ENCODE measurements around the gene PPFIA2.

DNA sequence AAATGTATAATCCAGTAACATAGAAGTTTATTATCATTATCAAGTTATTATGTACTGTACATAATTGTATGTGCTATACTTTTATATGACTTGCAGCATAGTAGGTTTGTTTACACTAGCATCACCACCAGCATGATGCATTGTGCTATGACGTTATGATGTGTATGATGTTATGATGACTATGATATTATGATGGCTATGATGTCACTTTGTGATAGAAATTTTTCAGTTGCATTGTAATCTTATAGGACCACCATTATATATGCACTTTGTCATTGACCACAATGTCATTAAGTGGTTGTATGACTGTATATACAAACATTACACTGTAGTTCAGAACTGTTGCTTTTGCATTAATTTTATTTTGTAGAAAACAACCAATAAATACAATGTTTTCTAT is 173.4 kb downstream of the PPFIA2 start:
- no peak for TF ChIP-seq CTCF (IDR thresholded peaks at IDR 0.05)
- no peak for TF ChIP-seq RFX5 (IDR thresholded peaks at IDR 0.05; ENCODE audit: low read length)
- TF ChIP-seq POLR2AphosphoS5 (IDR thresholded peaks at IDR 0.05; ENCODE audit: low read depth, low read length) = no peak
- TF ChIP-seq SIN3A (IDR thresholded peaks at IDR 0.05; ENCODE audit: borderline replicate concordance, low read depth, low read length) = no peak
- no peak for TF ChIP-seq EZH2phosphoT487 (IDR thresholded peaks at IDR 0.05; ENCODE audit: borderline replicate concordance, low read depth)
- TF ChIP-seq, protein P1, sequence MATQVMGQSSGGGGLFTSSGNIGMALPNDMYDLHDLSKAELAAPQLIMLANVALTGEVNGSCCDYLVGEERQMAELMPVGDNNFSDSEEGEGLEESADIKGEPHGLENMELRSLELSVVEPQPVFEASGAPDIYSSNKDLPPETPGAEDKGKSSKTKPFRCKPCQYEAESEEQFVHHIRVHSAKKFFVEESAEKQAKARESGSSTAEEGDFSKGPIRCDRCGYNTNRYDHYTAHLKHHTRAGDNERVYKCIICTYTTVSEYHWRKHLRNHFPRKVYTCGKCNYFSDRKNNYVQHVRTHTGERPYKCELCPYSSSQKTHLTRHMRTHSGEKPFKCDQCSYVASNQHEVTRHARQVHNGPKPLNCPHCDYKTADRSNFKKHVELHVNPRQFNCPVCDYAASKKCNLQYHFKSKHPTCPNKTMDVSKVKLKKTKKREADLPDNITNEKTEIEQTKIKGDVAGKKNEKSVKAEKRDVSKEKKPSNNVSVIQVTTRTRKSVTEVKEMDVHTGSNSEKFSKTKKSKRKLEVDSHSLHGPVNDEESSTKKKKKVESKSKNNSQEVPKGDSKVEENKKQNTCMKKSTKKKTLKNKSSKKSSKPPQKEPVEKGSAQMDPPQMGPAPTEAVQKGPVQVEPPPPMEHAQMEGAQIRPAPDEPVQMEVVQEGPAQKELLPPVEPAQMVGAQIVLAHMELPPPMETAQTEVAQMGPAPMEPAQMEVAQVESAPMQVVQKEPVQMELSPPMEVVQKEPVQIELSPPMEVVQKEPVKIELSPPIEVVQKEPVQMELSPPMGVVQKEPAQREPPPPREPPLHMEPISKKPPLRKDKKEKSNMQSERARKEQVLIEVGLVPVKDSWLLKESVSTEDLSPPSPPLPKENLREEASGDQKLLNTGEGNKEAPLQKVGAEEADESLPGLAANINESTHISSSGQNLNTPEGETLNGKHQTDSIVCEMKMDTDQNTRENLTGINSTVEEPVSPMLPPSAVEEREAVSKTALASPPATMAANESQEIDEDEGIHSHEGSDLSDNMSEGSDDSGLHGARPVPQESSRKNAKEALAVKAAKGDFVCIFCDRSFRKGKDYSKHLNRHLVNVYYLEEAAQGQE (IDR thresholded peaks at IDR 0.05; ENCODE audit: low read depth, low read length) = no peak
- no peak for TF ChIP-seq RAD21 (IDR thresholded peaks at IDR 0.05; ENCODE audit: low read length)
- TF ChIP-seq EP300 (IDR thresholded peaks at IDR 0.05; ENCODE audit: borderline replicate concordance in 1 of 2, low read depth in 1 of 2, low read length in 1 of 2) = no peak
